Measurements from ENCODE around the gene PPP1R9B.

The PPP1R9B gene

GRCh38 chr17:50135316-50136095, 15.0 kb downstream of the PPP1R9B start:
- H3K27me3 ChIP-seq (ENCODE audit: control insufficient read depth in 3 of 3, insufficient read depth in 3 of 3, low read depth in 1 of 3, low read length in 3 of 3) = no peaks in the 10 kb centered on the region
- peaks cover 6 to 9% of the 10 kb centered on the region in 2 donors for H3K4me1 ChIP-seq (ENCODE audit: control insufficient read depth in 2 of 2, insufficient read depth in 1 of 2, low read depth in 1 of 2, low read length in 2 of 2)
- peaks cover 0 to 3% of the 10 kb centered on the region in 2 donors for H3K9me3 ChIP-seq (replicated peaks in 1 of 2; ENCODE audit: control insufficient read depth in 2 of 2, insufficient read depth in 1 of 2, low read depth in 1 of 2, low read length in 2 of 2)
- H4K8ac ChIP-seq (ENCODE audit: low read depth, low read length) = no peak overlapping the region
- no peak for DNase-seq (ENCODE audit: low spot score)
- H4K91ac ChIP-seq (ENCODE audit: low read depth, low read length, poor library complexity) = no peak overlapping the region
- no peak overlapping the region for H2AK5ac ChIP-seq (ENCODE audit: low read depth, low read length)
- no peak overlapping the region for H2BK15ac ChIP-seq (ENCODE audit: low read length)
- no peak overlapping the region for H3K4me2 ChIP-seq (ENCODE audit: insufficient read depth, low read length, poor library complexity, severe bottlenecking)
- H3K14ac ChIP-seq (ENCODE audit: low read length) = no peak overlapping the region
- no peak overlapping the region for H2BK5ac ChIP-seq (ENCODE audit: low read length)
- peaks cover 35 to 69% of the 10 kb centered on the region in 2 donors for H3K36me3 ChIP-seq (replicated peaks in 1 of 2; ENCODE audit: control insufficient read depth in 2 of 2, insufficient read depth in 2 of 2, low read length in 2 of 2)
- H2BK12ac ChIP-seq (ENCODE audit: low read length) = no peak overlapping the region
- H3K4me3 ChIP-seq (ENCODE audit: low read length in 2 of 2) = no peak overlapping the region
- no peak overlapping the region for H3K18ac ChIP-seq (ENCODE audit: low read length)
- no peak overlapping the region for H3K4ac ChIP-seq (ENCODE audit: low read length)
- no peak overlapping the region for H3K23ac ChIP-seq (ENCODE audit: low read depth, low read length, poor library complexity)
- H3K9ac ChIP-seq (ENCODE audit: low read depth, low read length, poor library complexity) = no peak overlapping the region
- no peak overlapping the region for H2AFZ ChIP-seq (ENCODE audit: low read length)
- H3K27ac ChIP-seq (replicated peaks; ENCODE audit: low read length) = no peak overlapping the region
- peaks cover 2% of the 10 kb centered on the region for H3K79me1 ChIP-seq (ENCODE audit: low read depth, low read length)
- WGBS, 2 donors (ENCODE audit: extremely low coverage in 2 of 2, insufficient read length in 2 of 2, insufficient replicate concordance in 1 of 2) = no CpG with 5 or more reads among the region's 16 CpGs
- H2BK120ac ChIP-seq (ENCODE audit: low read depth, low read length) = no peak overlapping the region

- Histone ChIP-seq H3K27me3 (ENCODE audit: control insufficient read depth in 3 of 3, insufficient read depth in 3 of 3, low read depth in 1 of 3, low read length in 3 of 3) (no peaks in the 10 kb centered on the region), H4K8ac (ENCODE audit: low read depth, low read length) (no peak overlapping the region), H3K4me1 (ENCODE audit: control insufficient read depth in 2 of 2, insufficient read depth in 1 of 2, low read depth in 1 of 2, low read length in 2 of 2) (peaks cover 6 to 7% of the 10 kb centered on the region in 2 donors), H3K79me1 (ENCODE audit: low read depth, low read length) (peaks cover 2% of the 10 kb centered on the region), H2BK120ac (ENCODE audit: low read depth, low read length) (no peak overlapping the region), H3K4ac (ENCODE audit: low read length) (no peak overlapping the region), H2BK12ac (ENCODE audit: low read length) (no peak overlapping the region), H3K18ac (ENCODE audit: low read length) (no peak overlapping the region), H3K9me3 (replicated peaks in 1 of 2; ENCODE audit: control insufficient read depth in 2 of 2, insufficient read depth in 1 of 2, low read depth in 1 of 2, low read length in 2 of 2) (peaks cover 0 to 2% of the 10 kb centered on the region in 2 donors), H3K9ac (ENCODE audit: low read depth, low read length, poor library complexity) (no peak overlapping the region), H4K91ac (ENCODE audit: low read depth, low read length, poor library complexity) (no peak overlapping the region), H2AK5ac (ENCODE audit: low read depth, low read length) (no peak overlapping the region), H3K14ac (ENCODE audit: low read length) (no peak overlapping the region), H2BK15ac (ENCODE audit: low read length) (no peak overlapping the region), H2AFZ (ENCODE audit: low read length) (no peak overlapping the region), H3K4me2 (ENCODE audit: insufficient read depth, low read length, poor library complexity, severe bottlenecking) (no peak overlapping the region), H3K23ac (ENCODE audit: low read depth, low read length, poor library complexity) (no peak overlapping the region), H3K36me3 (replicated peaks in 1 of 2; ENCODE audit: control insufficient read depth in 2 of 2, insufficient read depth in 2 of 2, low read length in 2 of 2) (peaks cover 27 to 58% of the 10 kb centered on the region in 2 donors), H2BK5ac (ENCODE audit: low read length) (peak overlapping the region; percentile 14), H3K27ac (replicated peaks; ENCODE audit: low read length) (no peak overlapping the region), H3K4me3 (ENCODE audit: low read length in 2 of 2) (no peak overlapping the region)
- DNase-seq (ENCODE audit: low spot score) = no peak
- no CpG with 5 or more reads among the region's 16 CpGs for WGBS, 2 donors (ENCODE audit: extremely low coverage in 2 of 2, insufficient read length in 2 of 2, insufficient replicate concordance in 1 of 2)
These were observed 16.0 kb downstream of the PPP1R9B start for GRCh38 chr17:50134206-50135110.

GRCh38 chr17:50133769-50134099, 16.7 kb downstream of the PPP1R9B start:
- no peak overlapping the region for H4K91ac ChIP-seq (ENCODE audit: low read depth, low read length, poor library complexity)
- no peak overlapping the region for H2BK12ac ChIP-seq (ENCODE audit: low read length)
- peaks cover 7 to 8% of the 10 kb centered on the region in 2 donors for H3K4me1 ChIP-seq (ENCODE audit: control insufficient read depth in 2 of 2, insufficient read depth in 1 of 2, low read depth in 1 of 2, low read length in 2 of 2)
- WGBS, 2 donors (ENCODE audit: extremely low coverage in 2 of 2, insufficient read length in 2 of 2, insufficient replicate concordance in 1 of 2) = no CpG with 5 or more reads among the region's 16 CpGs
- no peaks in the 10 kb centered on the region for H3K9me3 ChIP-seq (replicated peaks in 1 of 2; ENCODE audit: control insufficient read depth in 2 of 2, insufficient read depth in 1 of 2, low read depth in 1 of 2, low read length in 2 of 2)
- H3K9ac ChIP-seq (ENCODE audit: low read depth, low read length, poor library complexity) = no peak overlapping the region
- H3K18ac ChIP-seq (ENCODE audit: low read length) = no peak overlapping the region
- no peak overlapping the region for H3K23ac ChIP-seq (ENCODE audit: low read depth, low read length, poor library complexity)
- H2BK15ac ChIP-seq (ENCODE audit: low read length) = no peak overlapping the region
- no peak overlapping the region for H2BK120ac ChIP-seq (ENCODE audit: low read depth, low read length)
- no peak overlapping the region for H3K4me2 ChIP-seq (ENCODE audit: insufficient read depth, low read length, poor library complexity, severe bottlenecking)
- H3K27ac ChIP-seq (replicated peaks; ENCODE audit: low read length) = no peak overlapping the region
- no peak for DNase-seq (ENCODE audit: low spot score)
- H2BK5ac ChIP-seq (ENCODE audit: low read length) = no peak overlapping the region
- H3K27me3 ChIP-seq (ENCODE audit: control insufficient read depth in 3 of 3, insufficient read depth in 3 of 3, low read depth in 1 of 3, low read length in 3 of 3) = no peaks in the 10 kb centered on the region
- H2AK5ac ChIP-seq (ENCODE audit: low read depth, low read length) = no peak overlapping the region
- no peak overlapping the region for H3K4ac ChIP-seq (ENCODE audit: low read length)
- no peak overlapping the region for H3K4me3 ChIP-seq (ENCODE audit: low read length in 2 of 2)
- no peaks in the 10 kb centered on the region for H3K79me1 ChIP-seq (ENCODE audit: low read depth, low read length)
- H4K8ac ChIP-seq (ENCODE audit: low read depth, low read length) = no peak overlapping the region
- H3K14ac ChIP-seq (ENCODE audit: low read length) = no peak overlapping the region
- no peak overlapping the region for H2AFZ ChIP-seq (ENCODE audit: low read length)
- H3K36me3 ChIP-seq (replicated peaks in 1 of 2; ENCODE audit: control insufficient read depth in 2 of 2, insufficient read depth in 2 of 2, low read length in 2 of 2) = peaks cover 20 to 51% of the 10 kb centered on the region in 2 donors

All from neuronal stem cell (in vitro differentiated cells).